HG02623 (cell line): Measurements from ENCODE around the gene COA1.
"Not testable (repeated sequence)": the region's sequence is repeated elsewhere in the genome, so short reads cannot be mapped to it uniquely, and the experiment has no call there.

ENCODE experiments used
- ATAC-seq: cut with Tn5 transposase; IDR thresholded peaks from one replicate; pipeline ENCODE4 v1.9.1; 2021; ENCODE audit warnings: moderate library complexity; ENCODE audit not compliant: unreplicated experiment

Gene COA1

DNA sequence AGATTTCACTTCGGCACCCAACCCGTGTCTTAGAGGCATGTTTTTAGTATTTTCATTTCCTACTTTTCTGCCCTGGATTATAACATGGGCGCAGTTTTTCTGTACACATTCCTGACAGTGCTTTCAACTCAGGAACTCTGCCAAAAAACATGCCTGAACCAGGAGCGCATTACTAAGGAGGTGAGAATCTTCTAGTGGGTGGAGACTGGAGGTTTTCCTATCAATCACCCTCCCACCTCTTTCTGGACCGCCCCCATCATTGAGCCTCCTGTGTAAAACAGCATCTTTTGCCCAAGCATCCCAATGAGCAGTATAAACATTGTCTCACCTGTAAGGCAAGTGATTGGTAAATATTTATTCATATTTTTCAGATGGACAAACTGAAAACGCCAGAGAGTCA lies 93.2 kb downstream of the COA1 start:
- no peak for ATAC-seq

DNA sequence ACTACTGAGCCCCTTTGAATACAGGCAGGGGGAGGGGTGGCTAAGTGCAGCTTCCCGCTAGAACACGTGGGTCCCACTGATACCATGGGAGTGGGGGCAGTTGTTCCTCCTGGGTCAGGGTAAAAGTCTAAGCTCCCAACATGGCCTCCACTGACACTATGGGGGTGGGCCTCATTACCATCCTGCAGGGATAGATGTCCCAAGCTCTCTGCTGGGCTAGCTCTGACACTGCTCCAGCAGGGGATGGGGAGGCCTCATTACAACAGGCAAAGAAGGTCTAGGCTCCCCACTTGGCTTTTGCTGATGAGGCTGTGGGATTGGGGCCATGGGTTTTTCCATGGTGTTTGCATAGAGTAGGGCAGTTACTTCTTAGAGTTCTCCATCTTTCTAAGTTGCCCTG lies 94.9 kb downstream of the COA1 start:
- no peak for ATAC-seq

DNA sequence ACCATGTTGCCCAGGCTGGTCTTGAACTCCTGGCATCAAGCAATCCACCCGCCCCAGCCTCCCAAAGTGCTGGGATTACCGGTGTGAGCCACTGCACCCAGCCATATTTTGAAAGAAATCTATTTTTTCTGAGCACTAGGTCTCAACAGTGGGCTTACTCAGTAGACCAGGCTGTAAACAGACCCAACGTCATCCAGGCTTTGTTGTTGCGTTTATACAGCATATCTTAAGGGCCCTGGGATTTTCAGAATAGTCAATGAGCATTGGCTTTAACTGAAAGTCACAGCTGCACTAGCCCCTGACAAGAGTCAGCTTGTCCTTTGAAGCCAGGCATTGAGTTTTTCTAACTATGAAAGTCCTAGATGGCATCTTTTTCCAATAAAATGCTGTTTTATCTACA lies 96.6 kb downstream of the COA1 start:
- ATAC-seq = no peak

DNA sequence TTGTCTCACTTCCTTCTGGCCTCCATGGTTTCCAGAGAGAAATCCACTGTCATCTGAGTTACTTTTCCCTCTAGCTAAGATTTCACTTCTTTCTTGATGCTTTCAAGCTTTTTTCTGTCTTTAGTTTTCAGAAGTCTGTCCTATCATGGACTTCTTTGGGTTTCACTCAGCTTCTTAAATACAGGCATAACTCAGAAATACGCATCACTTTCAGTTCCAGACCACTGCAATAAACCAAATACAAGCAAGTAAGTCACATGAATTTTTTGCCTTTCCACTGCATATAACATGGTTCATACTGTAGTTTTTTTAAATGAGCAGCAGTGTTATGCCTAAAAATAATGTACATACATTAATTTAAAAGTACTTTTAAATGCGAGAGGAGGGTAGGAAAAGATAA lies 97.8 kb downstream of the COA1 start:
- ATAC-seq = no peak

DNA sequence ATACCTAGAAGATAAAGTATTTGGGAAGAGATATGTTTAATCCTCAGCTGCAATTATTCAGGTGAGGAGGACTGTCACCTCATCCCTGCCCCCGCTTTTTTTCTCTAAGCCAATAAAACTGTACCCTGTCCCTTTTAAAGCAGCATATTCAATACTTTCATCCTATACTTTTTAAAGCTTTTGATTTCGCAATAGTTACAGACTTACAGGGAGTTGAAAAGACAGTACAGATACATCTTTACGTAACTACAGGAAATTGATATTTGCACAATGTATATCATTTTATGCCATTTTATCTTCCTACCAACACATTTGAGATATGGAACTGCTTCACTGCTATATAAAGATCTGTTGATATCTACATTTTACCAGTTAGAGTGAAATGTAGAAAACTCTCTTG lies 98.8 kb downstream of the COA1 start:
- ATAC-seq = no peak

DNA sequence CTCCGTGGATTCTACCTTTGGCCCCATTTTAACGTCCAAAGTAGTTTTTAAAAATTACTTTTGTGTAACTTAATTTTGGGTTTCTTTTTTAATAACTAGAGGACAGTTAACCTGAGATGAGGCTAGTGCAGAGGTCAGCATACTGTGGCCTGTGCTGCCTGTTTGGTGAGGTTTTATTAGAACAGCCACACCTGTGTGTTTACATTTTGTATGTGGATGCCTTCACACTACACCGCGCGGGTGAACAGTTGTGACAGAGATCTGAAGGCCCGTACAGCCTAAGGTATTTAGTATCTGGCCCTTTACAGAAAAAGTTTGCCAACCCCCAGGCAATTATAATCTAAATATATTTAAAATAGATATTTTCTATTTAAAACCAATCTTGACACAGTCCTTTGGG lies 99.5 kb downstream of the COA1 start:
- no peak for ATAC-seq

DNA sequence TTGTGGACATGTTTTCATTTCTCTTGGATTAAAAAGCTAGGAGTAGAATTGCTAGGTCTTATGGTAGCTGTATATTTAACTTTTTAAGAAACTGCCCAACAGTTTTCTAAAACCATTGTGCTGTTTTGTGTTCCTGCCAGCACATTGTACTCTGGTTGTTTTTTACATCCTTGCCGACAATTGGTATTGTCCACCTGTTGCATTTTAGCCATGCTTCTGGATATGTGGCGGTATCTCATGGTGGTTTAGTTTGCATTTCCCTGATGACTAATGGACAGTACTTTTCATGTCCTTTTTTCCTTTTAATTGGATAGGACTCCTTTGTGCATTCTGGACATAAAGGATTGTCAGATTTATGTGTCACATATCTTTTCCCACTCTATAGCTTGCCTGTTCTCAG lies 100.9 kb downstream of the COA1 start:
- no peak for ATAC-seq

DNA sequence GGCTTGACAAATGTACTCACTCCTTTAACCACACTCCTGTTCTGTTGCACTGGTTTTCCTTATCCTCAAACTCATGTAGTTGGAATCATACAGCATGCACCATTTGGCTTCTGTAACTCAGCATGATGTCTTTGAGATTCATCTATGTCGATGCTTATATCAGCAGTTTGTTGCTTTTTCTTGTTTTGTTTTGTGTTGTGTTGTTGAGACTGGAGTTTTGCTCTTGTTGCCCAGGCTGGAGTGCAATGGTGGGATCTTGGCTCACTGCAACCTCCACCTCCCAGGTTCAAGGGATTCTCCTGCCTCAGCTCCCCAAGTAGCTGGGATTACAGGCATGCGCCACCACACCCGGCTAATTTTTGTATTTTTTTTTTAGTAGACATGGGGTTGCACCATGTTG lies 101.5 kb downstream of the COA1 start:
- not testable (repeated sequence) for ATAC-seq

DNA sequence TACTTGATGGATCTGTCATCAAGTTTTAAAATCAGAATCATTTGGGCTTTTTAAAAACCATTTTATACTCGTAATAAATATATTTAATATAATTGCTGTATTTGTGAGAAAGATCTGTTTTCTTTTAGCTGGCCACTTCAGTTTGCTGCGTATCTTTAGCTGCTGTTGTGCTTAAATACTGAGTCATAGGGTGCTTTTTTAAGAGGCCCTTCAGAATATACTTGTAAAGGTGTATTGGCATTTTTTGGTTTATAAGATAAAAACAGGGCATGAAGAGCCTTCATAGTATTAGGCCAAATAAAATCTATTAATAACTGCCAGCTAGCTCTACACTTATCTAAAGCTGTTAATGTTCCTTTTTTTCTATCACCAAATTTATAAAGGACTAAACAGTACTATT lies 102.6 kb downstream of the COA1 start:
- no peak for ATAC-seq

DNA sequence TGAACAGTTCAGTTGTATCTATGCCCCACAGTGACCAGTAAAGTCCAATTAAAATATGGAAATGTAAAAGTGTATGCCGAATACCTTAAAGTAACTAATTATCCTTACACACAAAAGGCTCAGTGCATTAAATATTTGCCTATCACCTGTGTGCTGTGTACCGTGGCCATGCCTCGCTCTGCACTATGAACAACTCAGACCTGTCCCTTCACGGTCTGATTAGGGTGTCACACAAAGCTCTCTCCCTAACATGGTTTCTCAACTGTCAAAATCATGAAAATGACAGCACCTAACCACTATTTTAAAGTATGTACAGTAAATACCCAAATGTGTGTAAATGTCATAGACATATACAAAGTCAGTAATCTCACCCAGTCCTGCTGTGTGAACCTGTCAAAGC lies 103.3 kb downstream of the COA1 start:
- ATAC-seq = no peak

DNA sequence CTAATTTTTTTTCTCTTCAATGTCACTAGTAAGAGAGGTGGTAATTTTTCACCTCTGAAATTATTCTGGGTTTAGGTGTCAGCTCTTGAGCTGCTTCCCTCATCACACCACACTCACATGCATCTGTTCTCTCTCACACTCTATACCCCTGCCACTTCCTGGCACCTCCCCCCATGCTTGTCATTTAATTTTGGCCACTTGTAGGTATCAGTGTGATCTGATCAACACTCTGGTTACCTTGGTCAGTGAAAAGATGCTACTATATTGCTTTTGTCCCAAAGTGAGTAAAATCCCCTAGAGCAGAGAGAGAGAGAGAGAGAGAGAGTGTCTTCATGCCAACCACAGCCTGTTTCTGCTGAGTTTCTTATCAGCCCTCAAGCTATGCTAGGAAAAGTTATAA lies 103.9 kb downstream of the COA1 start:
- ATAC-seq = no peak

DNA sequence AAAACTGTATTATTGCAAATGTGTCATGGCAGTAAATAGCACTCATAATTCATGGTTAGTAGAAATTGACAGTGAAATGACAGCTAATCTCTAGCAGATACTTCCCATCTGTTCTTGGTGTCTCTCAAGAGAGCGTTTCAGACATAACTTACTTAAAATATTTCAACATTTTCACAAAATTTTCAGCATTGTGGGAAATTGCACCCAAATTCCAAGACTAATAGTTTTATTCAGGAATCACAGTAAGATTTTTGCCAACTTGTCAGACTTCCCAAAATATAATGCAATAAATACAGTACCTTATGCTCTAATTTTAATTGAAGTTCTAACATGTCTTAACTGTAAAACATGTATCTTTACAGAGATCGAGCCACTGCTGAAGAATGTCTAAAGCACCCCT lies 105.2 kb downstream of the COA1 start:
- ATAC-seq = no peak

DNA sequence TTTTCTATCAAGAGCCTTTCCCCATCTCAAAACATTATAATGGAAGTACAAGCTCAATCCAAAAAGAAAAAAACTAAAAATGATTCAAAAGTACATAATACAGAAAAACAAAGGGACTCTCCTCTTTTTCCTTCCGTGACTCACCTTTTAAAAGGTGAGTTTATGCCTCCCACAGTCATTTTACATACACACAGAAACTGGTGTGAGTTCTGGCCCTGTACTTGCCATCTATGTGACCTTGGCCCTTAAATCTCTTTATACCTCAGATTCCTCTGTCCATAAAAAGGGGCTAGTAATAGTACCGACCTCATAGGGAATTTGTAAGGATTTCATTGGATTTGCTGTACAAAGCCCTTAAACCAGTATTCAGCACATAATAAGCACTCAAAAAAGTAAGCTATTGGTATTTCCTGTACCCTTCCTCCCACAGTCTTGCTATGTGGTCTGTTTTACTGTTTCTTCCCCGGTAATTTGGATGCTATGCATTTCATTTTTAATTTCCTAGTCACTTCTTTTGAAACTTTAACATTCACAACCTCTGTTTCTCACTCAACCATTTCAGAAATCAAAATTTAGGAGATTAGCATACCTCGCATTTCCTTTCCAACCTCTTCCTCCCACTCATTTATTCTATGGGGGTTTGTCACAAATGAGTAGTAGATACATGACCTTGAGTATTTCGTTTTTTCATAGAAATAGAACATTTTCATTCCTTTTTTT lies 107.4 kb downstream of the COA1 start:
- no peak for ATAC-seq

DNA sequence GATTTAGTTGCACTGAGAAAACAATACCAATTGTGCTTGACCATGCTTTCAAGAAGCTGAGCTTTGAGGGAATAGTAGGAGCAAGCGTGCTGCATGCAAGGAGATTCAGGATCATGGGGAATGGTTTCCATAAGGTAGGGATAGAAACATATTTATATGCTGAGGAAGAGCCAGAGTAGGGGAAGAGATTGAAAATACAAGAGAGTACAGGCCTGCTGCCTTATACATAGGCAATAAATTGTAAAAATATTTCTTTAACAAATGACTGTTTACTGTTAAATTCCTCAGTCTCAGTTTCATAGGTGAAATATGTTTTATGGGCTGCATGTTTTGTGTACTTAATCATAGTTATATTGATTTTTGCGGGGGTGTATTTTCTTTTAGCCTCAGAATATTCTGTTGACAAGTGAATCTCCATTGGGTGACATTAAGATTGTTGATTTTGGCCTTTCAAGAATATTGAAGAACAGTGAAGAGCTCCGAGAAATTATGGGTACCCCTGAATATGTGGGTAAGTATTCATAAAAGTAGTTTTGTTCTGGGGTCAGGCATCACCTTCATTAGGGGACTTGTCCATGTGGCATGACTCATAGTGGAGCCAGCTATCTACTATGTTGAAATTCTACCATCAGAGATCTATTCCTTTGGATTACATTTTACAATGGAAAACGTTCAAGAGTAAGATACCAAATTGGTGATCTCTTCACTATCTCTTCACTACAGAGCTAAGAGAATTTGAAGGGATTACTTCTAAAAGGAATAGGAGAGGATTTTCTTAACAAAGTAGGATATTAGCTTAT lies 109.9 kb downstream of the COA1 start:
- no peak for ATAC-seq

DNA sequence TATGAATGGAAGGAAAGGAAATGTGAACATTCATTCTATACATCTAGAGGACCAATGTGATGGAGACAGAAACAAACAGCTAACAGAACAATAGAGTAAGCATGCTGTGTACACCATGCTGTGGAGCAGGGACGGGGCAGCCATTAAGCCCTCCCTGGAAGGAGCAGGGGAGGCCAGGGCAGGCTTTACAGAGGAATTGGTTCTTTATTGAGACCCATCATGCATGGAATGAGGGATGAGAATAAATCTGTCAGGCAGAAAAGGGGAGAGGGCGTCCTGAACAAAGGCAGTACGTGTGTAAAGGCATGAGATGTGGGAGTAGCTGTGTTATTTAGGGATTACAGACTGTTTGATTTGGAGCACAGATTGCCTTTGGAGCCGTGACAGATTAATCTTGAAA lies 111.2 kb downstream of the COA1 start:
- no peak for ATAC-seq

DNA sequence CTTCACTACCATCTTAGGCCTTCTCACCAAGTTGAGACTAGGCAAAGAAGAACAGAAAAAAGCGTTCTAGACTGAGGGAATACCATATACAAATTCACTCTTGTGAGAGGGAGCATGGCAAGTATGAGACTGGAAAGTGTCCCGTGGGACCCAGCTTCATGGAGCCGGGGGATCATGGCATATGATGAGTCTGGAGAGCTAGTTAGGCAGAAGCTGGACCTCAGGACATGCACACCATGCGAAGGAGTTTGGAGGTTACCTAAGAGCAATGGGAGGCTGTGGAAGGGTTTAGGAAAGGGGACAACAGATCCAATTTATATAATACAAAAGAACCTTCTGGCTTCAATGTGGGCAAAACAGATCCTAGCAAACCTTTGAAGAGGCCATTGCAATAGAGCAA lies 112.3 kb downstream of the COA1 start:
- no peak for ATAC-seq

DNA sequence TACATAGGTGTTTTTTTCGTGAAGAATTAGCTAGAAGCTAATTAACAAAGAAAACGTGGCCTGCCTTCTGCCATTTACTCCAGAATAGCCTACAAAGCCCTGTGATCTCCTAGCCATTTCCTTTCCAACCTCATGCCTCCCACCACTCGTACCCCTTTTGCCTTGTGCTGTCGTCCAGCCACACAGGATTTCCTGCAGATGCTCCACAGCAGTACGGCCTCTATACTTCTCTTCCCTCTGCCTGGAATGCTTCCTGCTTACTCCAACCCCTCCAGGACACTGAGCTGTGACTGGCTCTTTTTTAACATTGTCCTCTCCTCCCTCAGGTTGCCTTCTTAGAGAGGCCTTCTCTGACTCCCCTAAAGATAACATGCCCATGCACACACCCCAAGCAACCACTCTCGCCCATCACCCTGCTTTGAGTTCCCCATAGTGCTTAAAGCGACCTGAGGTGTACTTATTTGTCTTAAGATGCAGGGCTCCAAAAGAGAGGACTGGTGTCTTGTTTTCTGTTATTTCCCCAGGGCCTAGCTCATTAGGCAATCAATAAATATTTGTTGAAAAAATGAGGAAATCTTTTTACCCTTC lies 113.7 kb downstream of the COA1 start:
- ATAC-seq = no peak

DNA sequence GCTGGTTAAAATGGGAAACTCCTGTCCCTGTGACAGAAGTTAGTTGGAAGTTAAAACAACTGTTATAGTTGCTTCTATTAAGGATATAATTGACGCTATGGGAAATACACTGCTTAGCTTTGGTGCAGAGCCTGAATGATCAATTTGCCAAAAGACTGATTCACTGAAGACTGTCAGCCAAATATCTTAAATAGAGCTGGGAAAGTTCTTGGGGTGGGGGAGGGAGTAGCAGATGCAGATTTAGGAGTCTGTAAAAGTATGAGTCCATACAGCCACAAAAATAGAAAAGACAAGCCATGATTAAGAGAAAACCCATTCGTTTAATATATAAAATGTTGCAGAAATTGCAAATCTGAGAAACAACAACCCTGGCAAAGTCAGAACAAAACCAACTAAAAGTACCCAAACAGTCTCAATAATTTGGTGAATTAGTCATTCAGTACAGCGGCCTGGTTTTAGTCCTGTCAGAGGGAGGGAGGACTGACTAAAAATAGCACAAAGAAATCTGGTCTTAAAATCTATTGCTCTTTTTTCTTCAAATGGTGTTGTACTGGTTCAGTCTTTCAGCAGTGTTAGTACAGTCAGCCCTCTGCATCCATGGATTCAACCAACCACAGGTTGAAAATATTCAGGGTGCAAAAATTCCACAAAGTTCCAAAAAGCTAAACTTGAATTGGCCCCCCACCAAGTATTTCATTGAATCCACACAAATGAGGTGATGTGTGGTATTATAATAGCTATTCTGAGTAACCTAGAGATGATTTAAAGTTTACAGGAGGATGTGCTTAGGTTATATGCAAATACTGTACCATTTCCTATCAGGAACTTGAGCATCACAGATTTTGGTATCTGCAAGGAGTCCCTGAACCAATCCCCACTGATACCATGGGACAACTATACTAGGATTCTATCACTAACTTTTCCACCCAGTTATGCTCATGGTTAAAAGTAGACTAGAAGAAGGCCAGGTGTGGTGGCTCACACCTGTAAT lies 116.4 kb downstream of the COA1 start:
- peak; percentile 65 for ATAC-seq

DNA sequence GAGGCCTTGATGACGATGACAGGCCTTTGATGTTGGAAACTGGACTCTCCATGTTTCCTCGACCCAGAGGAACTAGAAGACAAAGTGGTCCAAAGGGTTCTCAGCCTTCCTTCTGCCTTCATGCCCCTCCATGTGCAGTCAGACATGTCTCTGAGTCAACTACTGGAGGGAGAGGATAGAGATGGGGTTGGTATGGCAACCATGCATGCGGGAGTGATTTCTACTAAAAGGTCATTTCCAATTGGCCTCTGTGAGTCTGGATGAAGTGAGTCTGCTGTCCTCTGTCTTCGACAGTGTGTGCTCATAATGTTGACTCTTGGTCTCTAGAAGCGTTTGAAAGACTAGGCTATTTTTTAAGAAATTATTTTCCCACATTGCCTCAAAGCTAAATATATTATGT lies 117.2 kb downstream of the COA1 start:
- ATAC-seq = no peak

DNA sequence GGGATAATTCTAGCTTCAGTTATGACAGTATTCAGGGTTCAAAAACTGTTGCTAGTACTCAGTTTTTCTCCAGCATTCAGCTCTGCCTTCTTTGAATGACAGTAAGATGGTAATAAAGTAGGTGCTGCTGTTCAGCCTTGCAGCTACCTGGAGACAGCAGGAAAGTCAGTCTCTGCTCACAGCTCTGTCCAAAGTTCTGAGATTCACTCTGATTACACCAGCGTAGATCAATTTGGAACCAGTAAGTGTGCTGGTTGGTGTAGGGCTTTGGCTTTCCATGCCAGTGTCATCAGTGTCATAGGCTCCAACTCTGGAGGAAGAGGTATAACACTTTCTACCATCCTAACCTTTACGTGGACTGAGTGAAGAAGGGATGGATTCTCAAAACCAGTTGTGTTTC lies 120.2 kb downstream of the COA1 start:
- no peak for ATAC-seq

DNA sequence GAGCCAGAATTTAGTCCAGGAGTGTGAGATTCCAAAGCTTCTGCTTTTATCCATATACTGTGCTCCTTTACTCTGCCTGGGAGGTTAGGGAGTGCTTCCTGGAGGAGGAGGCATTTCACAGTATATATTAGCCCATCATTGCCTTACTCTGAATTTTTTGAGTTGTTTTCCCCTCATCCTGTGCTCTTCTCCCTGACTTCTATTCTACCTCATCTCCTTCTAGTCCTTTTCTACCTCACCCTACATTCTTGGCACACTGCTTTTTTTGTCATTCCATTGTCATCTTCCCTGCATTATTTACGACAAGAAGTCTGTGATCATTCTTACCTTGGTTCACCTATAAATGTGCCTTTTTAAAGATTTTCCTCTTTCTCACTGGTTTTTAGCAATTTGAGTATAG lies 125.1 kb downstream of the COA1 start:
- ATAC-seq = no peak
